Stimulated activated CD4-positive, alpha-beta T cell treated with anti-CD3 and anti-CD28 coated beads, Interleukin-4, amount 100 ng/mL, for 24 hours (primary cell): ENCODE measurements around the gene SCLT1.

Experiments
- DNase-seq: peaks from one replicate; pipeline ENCODE4 v3.0.0-alpha.2; 2020

SCLT1 gene

DNA sequence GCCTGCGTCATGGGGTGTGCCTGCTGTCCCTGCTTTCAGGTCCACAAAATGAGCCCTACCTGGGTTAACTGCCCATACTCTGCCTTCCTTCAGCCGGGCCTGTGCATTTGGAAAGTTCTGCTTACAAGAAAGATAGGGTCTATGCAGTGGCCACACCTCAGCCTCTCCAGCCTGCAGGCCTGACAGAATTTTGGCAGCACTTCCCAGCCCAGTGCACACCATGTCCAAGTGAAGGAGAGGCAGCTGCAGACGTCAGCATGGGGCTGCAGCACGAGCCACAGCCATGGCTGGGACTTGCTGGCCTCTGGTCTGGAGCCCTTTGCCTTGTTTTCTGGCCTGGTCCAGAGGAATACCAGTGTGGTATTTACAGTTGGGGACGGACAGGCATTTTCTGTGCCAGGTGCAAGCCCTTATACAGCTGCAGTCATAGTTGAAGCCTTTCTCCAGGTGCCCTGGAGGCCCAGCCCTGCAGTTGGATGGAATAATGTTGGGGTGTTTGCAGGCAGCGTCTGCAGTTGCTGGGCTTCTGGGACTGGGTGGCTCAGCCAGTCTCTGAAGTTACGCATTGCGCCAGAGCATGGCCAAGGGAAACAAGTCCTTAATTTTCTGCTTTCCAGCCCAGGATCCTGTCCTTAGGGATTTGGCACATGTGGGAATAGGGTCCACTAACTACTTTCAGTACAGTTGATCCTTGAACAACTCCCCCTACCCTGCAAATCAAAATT is 257.7 kb downstream of the SCLT1 start:
- DNase-seq = no peak
